HepG2 (cell line): Measurements from ENCODE around the gene SPRED2.

ENCODE experiments used
- KAT8 ChIP-seq: IDR thresholded peaks from 2 replicates; pipeline ENCODE4 v1.6.1; 2016; ENCODE audit warnings: missing genetic modification reagents, missing compliant biosample characterization
- RAD21 ChIP-seq: fragments of 450-650 bp; formaldehyde crosslinking; IDR thresholded peaks from 2 replicates; pipeline ENCODE4 v1.5.0; 2020; ENCODE audit warnings: mild to moderate bottlenecking
- RAD51 ChIP-seq: fragments of 450-650 bp; IDR thresholded peaks from 2 replicates; pipeline ENCODE4 v1.6.1; 2016; ENCODE audit warnings: borderline replicate concordance
- ZSCAN20 ChIP-seq: sonication (generic); formaldehyde crosslinking; IDR thresholded peaks from 2 replicates; pipeline ENCODE4 v1.4.0; 2020; ENCODE audit warnings: missing genetic modification reagents, mild to moderate bottlenecking, borderline replicate concordance
- TF ChIP-seq, protein P1 (sequence below), 2 experiments: sonication (generic) in 1 of 2; formaldehyde crosslinking in 1 of 2; IDR thresholded peaks; 2 replicates each; pipeline versions ENCODE4 v1.5.1 to v1.6.1; 2011 to 2020; ENCODE audit warnings: borderline replicate concordance in 1 of 2, low read depth in 1 of 2, low read length in 1 of 2, mild to moderate bottlenecking in 1 of 2, missing genetic modification reagents in 1 of 2, moderate library complexity in 1 of 2
- TF ChIP-seq, protein P2 (sequence below), 2 experiments: IDR thresholded peaks; 2 replicates each; pipeline ENCODE4 v1.6.1; 2011 to 2012; ENCODE audit warnings: low read length in 2 of 2, borderline replicate concordance in 1 of 2, low read depth in 1 of 2, mild to moderate bottlenecking in 1 of 2, moderate library complexity in 1 of 2

DNA sequence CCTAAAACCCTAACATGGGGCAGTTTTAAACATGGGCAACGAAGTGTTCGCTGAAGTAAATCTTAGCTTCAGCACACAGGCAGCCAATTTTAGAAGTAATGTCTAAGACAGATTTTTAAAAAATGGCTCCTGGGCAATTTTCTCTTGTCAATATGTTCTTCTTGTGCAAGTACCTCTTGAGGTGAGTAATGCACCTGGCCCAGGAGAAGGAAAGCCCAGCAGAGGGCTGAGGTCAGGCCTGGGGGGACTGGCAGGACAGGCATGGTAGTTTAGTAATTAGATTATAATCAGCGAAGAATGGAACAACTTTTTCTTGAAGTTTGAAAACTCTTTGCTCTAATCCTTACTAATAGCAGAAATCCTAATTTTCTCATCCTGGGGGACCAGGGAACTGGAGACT lies 77.6 kb downstream of the SPRED2 start:
- TF ChIP-seq, protein P1, sequence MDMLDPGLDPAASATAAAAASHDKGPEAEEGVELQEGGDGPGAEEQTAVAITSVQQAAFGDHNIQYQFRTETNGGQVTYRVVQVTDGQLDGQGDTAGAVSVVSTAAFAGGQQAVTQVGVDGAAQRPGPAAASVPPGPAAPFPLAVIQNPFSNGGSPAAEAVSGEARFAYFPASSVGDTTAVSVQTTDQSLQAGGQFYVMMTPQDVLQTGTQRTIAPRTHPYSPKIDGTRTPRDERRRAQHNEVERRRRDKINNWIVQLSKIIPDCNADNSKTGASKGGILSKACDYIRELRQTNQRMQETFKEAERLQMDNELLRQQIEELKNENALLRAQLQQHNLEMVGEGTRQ (IDR thresholded peaks at IDR 0.05; ENCODE audit: low read depth, low read length): no peak
- TF ChIP-seq, protein P1 (CRISPR knock-in tag; IDR thresholded peaks at IDR 0.05; ENCODE audit: borderline replicate concordance): no peak
- no peak for TF ChIP-seq RAD51
- no peak for TF ChIP-seq ZSCAN20
- TF ChIP-seq RAD21 (CRISPR knock-in tag): no peak
- TF ChIP-seq, protein P2, sequence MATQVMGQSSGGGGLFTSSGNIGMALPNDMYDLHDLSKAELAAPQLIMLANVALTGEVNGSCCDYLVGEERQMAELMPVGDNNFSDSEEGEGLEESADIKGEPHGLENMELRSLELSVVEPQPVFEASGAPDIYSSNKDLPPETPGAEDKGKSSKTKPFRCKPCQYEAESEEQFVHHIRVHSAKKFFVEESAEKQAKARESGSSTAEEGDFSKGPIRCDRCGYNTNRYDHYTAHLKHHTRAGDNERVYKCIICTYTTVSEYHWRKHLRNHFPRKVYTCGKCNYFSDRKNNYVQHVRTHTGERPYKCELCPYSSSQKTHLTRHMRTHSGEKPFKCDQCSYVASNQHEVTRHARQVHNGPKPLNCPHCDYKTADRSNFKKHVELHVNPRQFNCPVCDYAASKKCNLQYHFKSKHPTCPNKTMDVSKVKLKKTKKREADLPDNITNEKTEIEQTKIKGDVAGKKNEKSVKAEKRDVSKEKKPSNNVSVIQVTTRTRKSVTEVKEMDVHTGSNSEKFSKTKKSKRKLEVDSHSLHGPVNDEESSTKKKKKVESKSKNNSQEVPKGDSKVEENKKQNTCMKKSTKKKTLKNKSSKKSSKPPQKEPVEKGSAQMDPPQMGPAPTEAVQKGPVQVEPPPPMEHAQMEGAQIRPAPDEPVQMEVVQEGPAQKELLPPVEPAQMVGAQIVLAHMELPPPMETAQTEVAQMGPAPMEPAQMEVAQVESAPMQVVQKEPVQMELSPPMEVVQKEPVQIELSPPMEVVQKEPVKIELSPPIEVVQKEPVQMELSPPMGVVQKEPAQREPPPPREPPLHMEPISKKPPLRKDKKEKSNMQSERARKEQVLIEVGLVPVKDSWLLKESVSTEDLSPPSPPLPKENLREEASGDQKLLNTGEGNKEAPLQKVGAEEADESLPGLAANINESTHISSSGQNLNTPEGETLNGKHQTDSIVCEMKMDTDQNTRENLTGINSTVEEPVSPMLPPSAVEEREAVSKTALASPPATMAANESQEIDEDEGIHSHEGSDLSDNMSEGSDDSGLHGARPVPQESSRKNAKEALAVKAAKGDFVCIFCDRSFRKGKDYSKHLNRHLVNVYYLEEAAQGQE (IDR thresholded peaks at IDR 0.05; ENCODE audit: borderline replicate concordance in 1 of 2, low read depth in 1 of 2, low read length in 2 of 2): no peak
- TF ChIP-seq KAT8 (CRISPR knock-in tag): no peak
